HepG2 (cell line): ENCODE data around the gene CFAP91. TPM values are rescaled to one million over a fixed set of nuclear protein-coding genes. Genes with fewer than 3 reads are reported as not detected.
A peak's percentile ranks its signal among the peaks of the same experiment; 100 is the strongest.

Experiments
- AHDC1 ChIP-seq: sonication (generic); formaldehyde crosslinking; IDR thresholded peaks from 2 replicates; pipeline ENCODE4 v1.5.1; 2020; ENCODE audit warnings: mild to moderate bottlenecking, missing genetic modification reagents, borderline replicate concordance
- ARID4A ChIP-seq: sonication (generic); formaldehyde crosslinking; IDR thresholded peaks from 2 replicates; pipeline ENCODE4 v1.5.0; 2020; ENCODE audit warnings: mild to moderate bottlenecking, missing genetic modification reagents, borderline replicate concordance
- CREBL2 ChIP-seq: sonication (generic); formaldehyde crosslinking; IDR thresholded peaks from 2 replicates; pipeline ENCODE4 v1.8.1; 2023; ENCODE audit warnings: missing genetic modification reagents, mild to moderate bottlenecking, borderline replicate concordance
- KMT2B ChIP-seq: IDR thresholded peaks from 2 replicates; pipeline ENCODE4 v1.6.1; 2016; ENCODE audit warnings: missing genetic modification reagents, missing compliant biosample characterization
- NR2F6 ChIP-seq, 2 experiments: IDR thresholded peaks; 2 replicates each; pipeline ENCODE4 v1.6.1; 2016; ENCODE audit warnings: antibody characterized with exemption in 1 of 2, mild to moderate bottlenecking in 1 of 2
- PHF5A ChIP-seq: IDR thresholded peaks from one replicate; pipeline ENCODE4 v1.6.1; 2018; ENCODE audit warnings: low read depth, missing genetic modification reagents; ENCODE audit not compliant: unreplicated experiment
- SCMH1 ChIP-seq: sonication (generic); formaldehyde crosslinking; IDR thresholded peaks from 2 replicates; pipeline ENCODE4 v1.9.0; 2021; ENCODE audit warnings: missing genetic modification reagents, mild to moderate bottlenecking, borderline replicate concordance
- ZBTB1 ChIP-seq: sonication (generic); formaldehyde crosslinking; IDR thresholded peaks from 2 replicates; pipeline ENCODE4 v1.4.0; 2020; ENCODE audit warnings: missing genetic modification reagents, borderline replicate concordance
- ZGPAT ChIP-seq: IDR thresholded peaks from 2 replicates; pipeline ENCODE4 v1.6.1; 2016; ENCODE audit warnings: mild to moderate bottlenecking
- ZNF350 ChIP-seq: sonication (generic); formaldehyde crosslinking; IDR thresholded peaks from 2 replicates; pipeline ENCODE4 v1.4.0; 2020; ENCODE audit warnings: mild to moderate bottlenecking, low read depth, missing genetic modification reagents, borderline replicate concordance
- ZNF468 ChIP-seq: sonication (generic); formaldehyde crosslinking; IDR thresholded peaks from 2 replicates; pipeline ENCODE4 v1.8.0; 2022; ENCODE audit warnings: mild to moderate bottlenecking, moderate library complexity, missing genetic modification reagents
- ZNF639 ChIP-seq: conservative IDR thresholded peaks from 2 replicates; pipeline ENCODE4 v1.6.1; 2018; ENCODE audit warnings: missing genetic modification reagents
- ZNF740 ChIP-seq: sonication (generic); formaldehyde crosslinking; IDR thresholded peaks from 2 replicates; pipeline ENCODE4 v1.4.0; 2020; ENCODE audit warnings: missing genetic modification reagents
- polyA plus RNA-seq, 8 experiments: library from polyadenylated mRNA; depleted of rRNA in 3 of 8; stranded (reverse) in 7 of 8; unstranded in 1 of 8; fragments of >200 nt; fragmentation: Illumina TruSeq in 4 of 8; extraction: Trizol in 4 of 8; gene quantifications; 2 replicates each; pipeline versions ENCODE4 v1.2.1 to v1.2.3, GENCODE V29; 2011 to 2016; ENCODE audit warnings: low read depth in 4 of 8, missing spikeins in 1 of 8, mixed read lengths in 1 of 8; ENCODE audit not compliant: insufficient read depth in 1 of 8
- total RNA-seq, 5 experiments: library from RNA; depleted of rRNA; stranded (reverse); fragments of >200 nt; fragmentation: Illumina TruSeq; extraction: Trizol; gene quantifications; 2 replicates each; pipeline ENCODE4 v1.2.3, GENCODE V29; 2016; ENCODE audit warnings: low read depth in 1 of 5

The CFAP91 gene
- total and polyA plus RNA-seq, 2 of the 13 experiments (the other 11 are each of a cell fraction or from before 2014, with no cell fraction given): not detected

GRCh38 chr3:119676771-119677640 is 25.8 kb upstream of the CFAP91 start, which contains the start of gene COX17 (continued):
- peak; percentile 93 for TF ChIP-seq ARID4A (CRISPR knock-in tag)
- peak; percentile 78; the same call in 1 of the 2 replicates for TF ChIP-seq ZNF350 (CRISPR knock-in tag)
- peak; percentile 24; the same call in 1 of the 2 replicates for TF ChIP-seq CREBL2 (CRISPR knock-in tag)
- TF ChIP-seq ZGPAT (CRISPR knock-in tag): peak; percentile 72; the same call in 1 of the 2 replicates
- TF ChIP-seq ZBTB1 (CRISPR knock-in tag): no peak
- TF ChIP-seq ZNF468 (CRISPR knock-in tag): no peak
- TF ChIP-seq ZNF740 (CRISPR knock-in tag): peak; percentile 49; the same call in 1 of the 2 replicates
- peak; percentile 33; the same call in 1 of the 2 replicates for TF ChIP-seq ZNF639 (CRISPR knock-in tag)
- no peak for TF ChIP-seq PHF5A (CRISPR knock-in tag)
- TF ChIP-seq SCMH1 (CRISPR knock-in tag): no peak
- peak; percentile 80 for TF ChIP-seq KMT2B (CRISPR knock-in tag)
- no peak for TF ChIP-seq AHDC1
- peak; percentile 56; the same call in 1 of the 2 replicates for TF ChIP-seq NR2F6 (IDR thresholded peaks at IDR 0.05)
- peak; percentile 92 for TF ChIP-seq NR2F6 (CRISPR knock-in tag; IDR thresholded peaks at IDR 0.05)
